SJCRH30 (cell line): Measurements from ENCODE around the gene DCLK1. TPM values are rescaled to one million over a fixed set of nuclear protein-coding genes. Genes with fewer than 3 reads are reported as not detected.
"Not testable (repeated sequence)": the region's sequence is repeated elsewhere in the genome, so short reads cannot be mapped to it uniquely, and the experiment has no call there.

Source experiments
- DNase-seq, 2 experiments: peaks; one replicate each; pipeline ENCODE4 v3.0.0-alpha.2; 2015 to 2020
- H3K27ac ChIP-seq: fragments of 250-450 bp; sonication (Bioruptor Pico); 2 replicates; pipeline ENCODE4 v1.5.1; 2020; ENCODE audit warnings: mild to moderate bottlenecking, moderate library complexity
- H3K27me3 ChIP-seq: fragments of 250-450 bp; sonication (Bioruptor Pico); 2 replicates; pipeline ENCODE4 v1.5.1; 2020; ENCODE audit warnings: mild to moderate bottlenecking, moderate library complexity
- H3K36me3 ChIP-seq: fragments of 250-450 bp; sonication (Bioruptor Pico); 2 replicates; pipeline ENCODE4 v1.5.1; 2020; ENCODE audit warnings: mild to moderate bottlenecking, moderate library complexity
- H3K4me1 ChIP-seq: fragments of 250-450 bp; sonication (Bioruptor Pico); 2 replicates; pipeline ENCODE4 v1.5.1; 2020; ENCODE audit warnings: mild to moderate bottlenecking, moderate library complexity
- H3K4me3 ChIP-seq: fragments of 250-450 bp; sonication (Bioruptor Pico); 2 replicates; pipeline ENCODE4 v1.5.1; 2020; ENCODE audit warnings: mild to moderate bottlenecking, moderate library complexity
- H3K9me3 ChIP-seq: fragments of 250-450 bp; sonication (Bioruptor Pico); replicated peaks from 2 replicates; pipeline ENCODE4 v1.5.1; 2020; ENCODE audit warnings: mild to moderate bottlenecking, moderate library complexity
- total RNA-seq: library from RNA; depleted of rRNA; stranded (reverse); fragments of >200 nt; shearing (Covaris generic); gene quantifications from 2 replicates; pipeline ENCODE4 v1.2.3, GENCODE V29; 2014

DCLK1 gene
- total RNA-seq, 1 experiment from 2014 or later, result 17.9 TPM

GRCh38 chr13:36086117-36086516 lies 45.1 kb downstream of the DCLK1 start:
- no peaks in the 10 kb centered on the region for H3K9me3 ChIP-seq
- no peak overlapping the region for H3K27ac ChIP-seq
- no peak overlapping the region for H3K4me3 ChIP-seq
- no peaks in the 10 kb centered on the region for H3K27me3 ChIP-seq
- H3K36me3 ChIP-seq, result no peaks in the 10 kb centered on the region
- peaks cover 15% of the 10 kb centered on the region for H3K4me1 ChIP-seq
- no peak for DNase-seq

GRCh38 chr13:36084131-36084530 lies 47.1 kb downstream of the DCLK1 start:
- peak; percentile 6 to 43 for DNase-seq
- no peaks in the 10 kb centered on the region for H3K27me3 ChIP-seq
- H3K36me3 ChIP-seq, result no peaks in the 10 kb centered on the region
- peak overlapping the region; percentile 34 for H3K27ac ChIP-seq
- no peaks in the 10 kb centered on the region for H3K9me3 ChIP-seq
- H3K4me1 ChIP-seq, result peaks cover 15% of the 10 kb centered on the region
- H3K4me3 ChIP-seq, result no peak overlapping the region

DNA sequence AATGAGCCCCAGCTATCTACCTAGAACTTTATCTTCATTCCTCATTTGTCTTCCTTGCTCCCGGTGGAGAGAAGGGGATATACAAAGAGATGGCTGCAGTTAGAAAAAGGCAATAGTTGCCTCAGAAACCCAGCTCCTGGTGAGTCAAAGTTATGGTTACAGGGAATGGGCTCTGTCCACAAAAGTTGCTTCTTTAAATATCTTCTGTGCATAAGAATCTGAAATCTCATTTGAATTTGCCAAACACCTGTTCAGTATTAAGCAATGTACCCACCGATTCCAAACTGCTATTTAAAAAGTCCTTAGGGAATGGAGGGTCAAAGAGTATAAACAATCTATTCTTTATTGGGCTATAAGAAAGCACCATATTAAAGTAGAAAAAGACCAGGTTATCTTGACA lies 48.4 kb downstream of the DCLK1 start:
- DNase-seq, result peak in 1 of 2 experiments; percentile 16
- Histone ChIP-seq H3K4me3 (no peak overlapping the region), H3K27ac (no peak overlapping the region), H3K27me3 (no peaks in the 10 kb centered on the region), H3K9me3 (no peaks in the 10 kb centered on the region), H3K36me3 (no peaks in the 10 kb centered on the region), H3K4me1 (peaks cover 15% of the 10 kb centered on the region)

DNA sequence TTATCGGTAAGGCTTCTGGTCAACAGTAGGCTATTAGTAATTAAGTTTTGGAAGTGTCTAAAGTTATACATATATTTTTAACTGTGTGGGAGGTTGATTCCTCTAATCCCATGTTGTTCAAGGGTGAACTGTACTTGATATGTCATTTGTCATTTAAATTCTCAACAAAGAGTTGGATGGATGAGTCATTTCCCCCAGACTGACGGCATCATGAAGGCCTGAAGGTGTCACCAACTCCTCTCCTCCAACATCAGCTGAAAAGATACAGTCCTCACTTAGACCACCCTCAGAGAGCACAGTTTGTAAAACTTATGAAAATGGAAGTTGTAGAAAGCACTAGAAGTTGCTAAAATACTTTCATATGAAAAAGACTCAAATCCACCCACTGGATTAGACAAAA lies 48.8 kb downstream of the DCLK1 start:
- Histone ChIP-seq H3K4me1 (peaks cover 15% of the 10 kb centered on the region), H3K27ac (no peak overlapping the region), H3K27me3 (no peaks in the 10 kb centered on the region), H3K4me3 (no peak overlapping the region), H3K36me3 (no peaks in the 10 kb centered on the region), H3K9me3 (no peaks in the 10 kb centered on the region)
- no peak for DNase-seq

GRCh38 chr13:36076211-36076610 lies 55.0 kb downstream of the DCLK1 start:
- H3K36me3 ChIP-seq, result no peaks in the 10 kb centered on the region
- H3K4me1 ChIP-seq, result no peaks in the 10 kb centered on the region
- H3K4me3 ChIP-seq, result no peak overlapping the region
- no peak overlapping the region for H3K27ac ChIP-seq
- H3K9me3 ChIP-seq, result no peaks in the 10 kb centered on the region
- H3K27me3 ChIP-seq, result no peaks in the 10 kb centered on the region
- no peak for DNase-seq

GRCh38 chr13:36074659-36075058 lies 56.5 kb downstream of the DCLK1 start:
- no peak overlapping the region for H3K27ac ChIP-seq
- H3K4me1 ChIP-seq, result no peaks in the 10 kb centered on the region
- no peak overlapping the region for H3K4me3 ChIP-seq
- H3K9me3 ChIP-seq, result no peaks in the 10 kb centered on the region
- DNase-seq, result peak in 1 of 2 experiments; percentile 5
- H3K36me3 ChIP-seq, result no peaks in the 10 kb centered on the region
- H3K27me3 ChIP-seq, result no peaks in the 10 kb centered on the region

- H3K4me3 ChIP-seq, result no peak overlapping the region
- no peak overlapping the region for H3K27ac ChIP-seq
- H3K4me1 ChIP-seq, result no peaks in the 10 kb centered on the region
- H3K9me3 ChIP-seq, result no peaks in the 10 kb centered on the region
- DNase-seq, result no peak
- no peaks in the 10 kb centered on the region for H3K36me3 ChIP-seq
- no peaks in the 10 kb centered on the region for H3K27me3 ChIP-seq
These were observed 58.8 kb downstream of the DCLK1 start for GRCh38 chr13:36072152-36072935.

DNA sequence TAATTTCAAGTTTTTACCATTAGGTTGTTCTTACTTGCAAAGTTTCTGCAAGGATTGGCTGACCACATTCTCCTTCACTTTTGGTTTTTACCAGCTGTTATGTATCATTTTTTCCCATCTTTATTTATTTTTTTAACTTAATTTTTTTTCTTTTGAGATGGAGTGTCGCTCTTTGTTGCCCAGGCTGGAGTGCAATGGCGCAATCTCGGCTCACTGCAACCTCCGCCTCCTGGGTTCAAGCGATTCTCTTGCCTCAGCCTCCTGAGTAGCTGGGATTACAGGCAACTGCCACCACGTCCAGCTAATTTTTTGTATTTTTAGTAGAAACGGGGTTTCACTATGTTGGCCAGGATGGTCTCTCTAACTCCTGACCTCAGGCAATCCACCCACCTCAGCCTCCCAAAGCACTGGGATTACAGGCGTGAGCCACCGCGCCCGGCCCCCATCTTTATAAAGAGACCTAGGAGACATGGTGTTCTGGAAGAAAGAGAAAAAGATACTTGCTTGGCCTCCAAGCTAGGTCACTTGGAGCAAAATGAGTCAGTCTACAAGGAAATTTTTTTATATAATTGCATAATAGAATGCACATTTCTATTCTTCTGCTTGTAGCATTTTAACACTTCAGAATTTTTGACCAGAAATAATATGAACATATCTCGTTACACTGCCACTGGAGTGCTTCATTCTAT lies 60.5 kb downstream of the DCLK1 start:
- H3K36me3 ChIP-seq, DNase-seq, H3K9me3 ChIP-seq, H3K4me3 ChIP-seq, H3K27me3 ChIP-seq, H3K4me1 ChIP-seq, H3K27ac ChIP-seq: not testable (repeated sequence)

DNA sequence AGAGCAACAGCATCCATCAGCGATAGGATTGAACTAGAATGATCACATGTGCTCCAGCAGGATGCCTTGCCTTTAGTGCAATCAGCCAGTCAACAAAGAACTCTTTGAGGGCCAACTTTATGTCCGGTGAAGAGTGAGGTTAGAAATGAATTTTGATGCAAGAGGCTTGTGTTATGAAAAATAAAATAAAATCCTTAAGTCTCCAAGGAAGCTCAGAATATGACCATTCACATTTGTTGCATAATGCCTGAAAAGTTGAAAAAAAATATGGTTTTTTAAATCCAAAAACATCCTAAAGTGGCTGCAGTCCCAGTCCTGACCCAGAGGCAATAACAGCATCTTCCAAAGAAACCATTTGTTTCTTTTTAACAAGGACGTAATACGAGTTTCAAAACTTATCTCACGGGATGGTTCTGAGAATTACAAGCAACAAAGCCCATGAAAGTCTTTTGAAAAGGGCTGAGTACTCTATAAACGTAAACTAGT lies 61.3 kb downstream of the DCLK1 start:
- H3K36me3 ChIP-seq, result no peaks in the 10 kb centered on the region
- H3K4me3 ChIP-seq, result no peak overlapping the region
- H3K27me3 ChIP-seq, result no peaks in the 10 kb centered on the region
- no peaks in the 10 kb centered on the region for H3K4me1 ChIP-seq
- DNase-seq, result no peak
- H3K9me3 ChIP-seq, result no peaks in the 10 kb centered on the region
- H3K27ac ChIP-seq, result no peak overlapping the region

- Histone ChIP-seq H3K4me3 (no peak overlapping the region), H3K4me1 (no peaks in the 10 kb centered on the region), H3K27me3 (no peaks in the 10 kb centered on the region), H3K9me3 (no peaks in the 10 kb centered on the region), H3K27ac (no peak overlapping the region), H3K36me3 (no peaks in the 10 kb centered on the region)
- DNase-seq, result no peak
These were observed 62.2 kb downstream of the DCLK1 start for GRCh38 chr13:36068991-36069390.

- Histone ChIP-seq H3K36me3 (no peaks in the 10 kb centered on the region), H3K9me3 (no peaks in the 10 kb centered on the region), H3K4me3 (no peak overlapping the region), H3K27ac (no peak overlapping the region), H3K4me1 (no peaks in the 10 kb centered on the region), H3K27me3 (no peaks in the 10 kb centered on the region)
- DNase-seq, result no peak
These were observed 62.6 kb downstream of the DCLK1 start for GRCh38 chr13:36068566-36068965.

- Histone ChIP-seq H3K4me1 (no peaks in the 10 kb centered on the region), H3K9me3 (no peaks in the 10 kb centered on the region), H3K27ac (no peak overlapping the region), H3K4me3 (no peak overlapping the region), H3K27me3 (no peaks in the 10 kb centered on the region), H3K36me3 (no peaks in the 10 kb centered on the region)
- DNase-seq, result no peak
These were observed 63.3 kb downstream of the DCLK1 start for GRCh38 chr13:36067746-36068381.

GRCh38 chr13:36062249-36062648 lies 68.9 kb downstream of the DCLK1 start:
- Histone ChIP-seq H3K9me3 (peaks cover 2% of the 10 kb centered on the region; the same call in 1 of the 2 replicates), H3K36me3 (no peaks in the 10 kb centered on the region), H3K27ac (no peak overlapping the region), H3K4me3 (no peak overlapping the region), H3K4me1 (no peaks in the 10 kb centered on the region), H3K27me3 (no peaks in the 10 kb centered on the region; the same call in 1 of the 2 replicates)
- no peak for DNase-seq

DNA sequence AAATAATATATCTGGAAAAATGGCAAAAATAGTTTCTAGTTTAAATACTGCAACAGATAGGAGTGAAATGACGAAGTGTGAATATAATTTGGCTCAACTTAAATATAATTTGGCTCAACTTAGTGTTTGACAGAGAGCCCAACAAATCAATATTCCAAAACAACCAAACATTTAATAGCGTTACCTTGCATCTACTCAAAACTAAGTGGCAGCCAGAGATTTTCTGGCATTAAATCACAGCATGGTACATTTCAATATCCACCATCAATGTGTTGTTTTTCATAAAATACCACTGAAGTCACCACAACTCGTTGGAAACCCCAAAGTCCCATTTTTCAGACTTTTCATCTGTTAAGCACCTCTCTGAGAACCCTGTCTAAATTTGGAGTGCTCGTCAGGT lies 69.6 kb downstream of the DCLK1 start:
- Histone ChIP-seq H3K36me3 (no peaks in the 10 kb centered on the region), H3K4me3 (no peak overlapping the region), H3K4me1 (no peaks in the 10 kb centered on the region), H3K9me3 (peaks cover 6% of the 10 kb centered on the region; the same call in 1 of the 2 replicates), H3K27ac (no peak overlapping the region), H3K27me3 (no peaks in the 10 kb centered on the region; the same call in 1 of the 2 replicates)
- no peak for DNase-seq

- Histone ChIP-seq H3K4me3 (no peak overlapping the region), H3K36me3 (no peaks in the 10 kb centered on the region), H3K4me1 (no peaks in the 10 kb centered on the region), H3K27ac (no peak overlapping the region), H3K9me3 (peaks cover 6% of the 10 kb centered on the region; the same call in 1 of the 2 replicates), H3K27me3 (no peaks in the 10 kb centered on the region; the same call in 1 of the 2 replicates)
- no peak for DNase-seq
These were observed 70.1 kb downstream of the DCLK1 start for GRCh38 chr13:36061054-36061453.
